Measurements from ENCODE around the gene CORO2A. TPM values are rescaled to one million over a fixed set of nuclear protein-coding genes. Genes with fewer than 3 reads are reported as not detected.

The CORO2A gene
- total and polyA plus RNA-seq, 2 of the 8 experiments (the other 6 are each of a cell fraction or from before 2014, with no cell fraction given): 13.7 to 27.9 TPM

GRCh38 chr9:98229090-98229395 lies 36.6 kb upstream of the CORO2A start (continued):
- TF ChIP-seq, protein P1, sequence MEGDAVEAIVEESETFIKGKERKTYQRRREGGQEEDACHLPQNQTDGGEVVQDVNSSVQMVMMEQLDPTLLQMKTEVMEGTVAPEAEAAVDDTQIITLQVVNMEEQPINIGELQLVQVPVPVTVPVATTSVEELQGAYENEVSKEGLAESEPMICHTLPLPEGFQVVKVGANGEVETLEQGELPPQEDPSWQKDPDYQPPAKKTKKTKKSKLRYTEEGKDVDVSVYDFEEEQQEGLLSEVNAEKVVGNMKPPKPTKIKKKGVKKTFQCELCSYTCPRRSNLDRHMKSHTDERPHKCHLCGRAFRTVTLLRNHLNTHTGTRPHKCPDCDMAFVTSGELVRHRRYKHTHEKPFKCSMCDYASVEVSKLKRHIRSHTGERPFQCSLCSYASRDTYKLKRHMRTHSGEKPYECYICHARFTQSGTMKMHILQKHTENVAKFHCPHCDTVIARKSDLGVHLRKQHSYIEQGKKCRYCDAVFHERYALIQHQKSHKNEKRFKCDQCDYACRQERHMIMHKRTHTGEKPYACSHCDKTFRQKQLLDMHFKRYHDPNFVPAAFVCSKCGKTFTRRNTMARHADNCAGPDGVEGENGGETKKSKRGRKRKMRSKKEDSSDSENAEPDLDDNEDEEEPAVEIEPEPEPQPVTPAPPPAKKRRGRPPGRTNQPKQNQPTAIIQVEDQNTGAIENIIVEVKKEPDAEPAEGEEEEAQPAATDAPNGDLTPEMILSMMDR (IDR thresholded peaks at IDR 0.05; ENCODE audit: control extremely low read depth in 1 of 3, insufficient read depth in 1 of 3, low read depth in 1 of 3, low read length in 3 of 3): no peak
- no peak for TF ChIP-seq YY1 (IDR thresholded peaks at IDR 0.05; ENCODE audit: low read depth, low read length)
- no peak for TF ChIP-seq RXRA (IDR thresholded peaks at IDR 0.05; ENCODE audit: insufficient read depth, low read depth, low read length)
